K562 (cell line): ENCODE results near the gene NELFA. TPM values are rescaled to one million over a fixed set of nuclear protein-coding genes. Genes with fewer than 3 reads are reported as not detected.
A peak's percentile ranks its signal among the peaks of the same experiment; 100 is the strongest.

Source experiments
- ATAC-seq: fragments of 200-7000 bp; cut with Tn5 transposase; 3 replicates; pipeline ENCODE4 v1.9.1; 2020; ENCODE audit warnings: moderate library complexity
- BruUV-seq: library from RNA; stranded (reverse); fragments of 400-500 nt; replicated peaks from 2 replicates; lab custom pipeline; 2021; lab: Mats Ljungman, UMichigan
- CTCF ChIA-PET: fragments of 300-600 bp; formaldehyde crosslinking; extraction: SDS; loops from one replicate; lab custom pipeline; 2021; ENCODE audit warnings: low intra/inter-chr PET ratio; lab: Yijun Ruan, JAX
- POLR2A ChIA-PET: fragments of 300-600, 350-650 bp; sonication (Branson Sonifier 250); formaldehyde crosslinking; extraction: SDS; loops from one replicate; lab custom pipeline; 2021; ENCODE audit warnings: antibody characterized with exemption, inconsistent platforms; lab: Yijun Ruan, JAX
- DNase-seq, 4 experiments: peaks; one replicate each; pipeline versions ENCODE4 v3.0.0 to v3.0.0-alpha.2; 2011 to 2018; ENCODE audit warnings: low spot score in 3 of 4, mixed read lengths in 3 of 4; ENCODE audit errors: extremely low read depth in 1 of 4
- FAIRE-seq: peaks from 2 replicates; lab custom pipeline; 2011; peaks lifted over from hg19 to GRCh38; lab: Jason Lieb, UNC
- H2AFZ ChIP-seq: 2 replicates; pipeline ENCODE4 v1.6.0; 2011; ENCODE audit warnings: low read depth, low read length, control low read depth, inconsistent platforms
- H3K27ac ChIP-seq: fragments of 200-600 bp; 3 replicates; pipeline ENCODE4 v1.8.0; 2011; ENCODE audit warnings: low read depth, mild to moderate bottlenecking, control low read depth, inconsistent platforms, low read length, moderate library complexity, mixed read lengths; ENCODE audit errors: extremely low read depth
- H3K27me3 ChIP-seq, 2 experiments: fragments of 300-600 bp in 1 of 2; 2 replicates in 1 of 2; 3 replicates in 1 of 2; pipeline versions ENCODE4 v1.6.0 to v1.8.0; 2011; ENCODE audit warnings: inconsistent platforms in 2 of 2, low read length in 2 of 2, mild to moderate bottlenecking in 1 of 2, mixed read lengths in 1 of 2, moderate library complexity in 1 of 2; ENCODE audit not compliant: control insufficient read depth in 2 of 2, insufficient read depth in 2 of 2
- H3K36me3 ChIP-seq: fragments of 300-600 bp; 3 replicates; pipeline ENCODE4 v1.8.0; 2011; ENCODE audit warnings: mild to moderate bottlenecking, low read length, inconsistent platforms; ENCODE audit not compliant: control insufficient read depth, insufficient read depth
- H3K4me1 ChIP-seq, 2 experiments: fragments of 200-600 bp in 1 of 2; replicated peaks in 1 of 2; 2 replicates in 1 of 2; 3 replicates in 1 of 2; pipeline versions ENCODE4 v1.5.1 to v1.8.0; 2011; ENCODE audit warnings: inconsistent platforms in 2 of 2, low read length in 2 of 2, mild to moderate bottlenecking in 1 of 2, mixed read lengths in 1 of 2, moderate library complexity in 1 of 2; ENCODE audit not compliant: control insufficient read depth in 2 of 2, insufficient read depth in 2 of 2
- H3K4me2 ChIP-seq: 2 replicates; pipeline ENCODE4 v1.6.1; 2011; ENCODE audit warnings: low read length, control low read depth, inconsistent platforms, mixed read lengths; ENCODE audit not compliant: insufficient read depth
- H3K4me3 ChIP-seq: fragments of 200-600 bp; sonication (generic), shearing (Covaris generic); 2 replicates; pipeline ENCODE4 v1.5.1; 2016; ENCODE audit warnings: control low read depth, inconsistent platforms
- H3K79me2 ChIP-seq: fragments of 200-600 bp; 3 replicates; pipeline ENCODE4 v1.8.0; 2011; ENCODE audit warnings: low read length, inconsistent platforms; ENCODE audit not compliant: control insufficient read depth, insufficient read depth
- H3K9ac ChIP-seq, 2 experiments: 2 replicates each; pipeline versions ENCODE4 v1.6.0 to v1.6.1; 2011; ENCODE audit warnings: low read depth in 2 of 2, low read length in 2 of 2, control low read depth in 1 of 2, inconsistent platforms in 1 of 2, mild to moderate bottlenecking in 1 of 2, mixed read lengths in 1 of 2; ENCODE audit not compliant: insufficient read depth in 1 of 2
- H3K9me1 ChIP-seq: one replicate; pipeline ENCODE4 v1.6.0; 2011; ENCODE audit warnings: inconsistent platforms, mild to moderate bottlenecking, low read length, moderate library complexity; ENCODE audit not compliant: control insufficient read depth, insufficient read depth
- H3K9me3 ChIP-seq: replicated peaks from 2 replicates; pipeline ENCODE4 v1.5.1; 2011; ENCODE audit warnings: low read depth, low read length, inconsistent platforms; ENCODE audit not compliant: control insufficient read depth, insufficient read depth
- H4K20me1 ChIP-seq: replicated peaks from 2 replicates; pipeline ENCODE4 v1.6.1; 2011; ENCODE audit warnings: low read length, inconsistent platforms, mixed read lengths; ENCODE audit not compliant: control insufficient read depth, insufficient read depth
- MXI1 ChIP-seq: IDR thresholded peaks from 2 replicates; pipeline ENCODE4 v1.6.1; 2011; ENCODE audit warnings: low read depth, mild to moderate bottlenecking, improper control_type of control experiment, low read length
- TSC22D4 ChIP-seq: fragments of 450-650 bp; IDR thresholded peaks from 2 replicates; pipeline ENCODE4 v1.6.1; 2016; ENCODE audit warnings: missing genetic modification characterization, missing biosample characterization, control low read depth
- ZNF324 ChIP-seq: fragments of 250-450 bp; sonication (Bioruptor Pico); IDR thresholded peaks from 2 replicates; pipeline ENCODE4 v1.4.0; 2020; ENCODE audit warnings: mild to moderate bottlenecking
- WGBS: fragments of 100-300 bp; shearing (Covaris generic); methylation state at CpG from one replicate; pipeline ENCODE4 v1.1.6; 2016; ENCODE audit warnings: low coverage, mixed read lengths; ENCODE audit not compliant: insufficient coverage; ENCODE audit errors: missing lambda C conversion rate; 5-methylcytosine and 5-hydroxymethylcytosine counted together
- in situ Hi-C: fragments of 300-500 bp; cut with MboI; formaldehyde crosslinking; loops from 4 replicates; pipeline ENCODE4 v1.15.0; 2018; ENCODE audit warnings: inconsistent platforms, mixed read lengths
- intact Hi-C: fragments of 100-400 bp; cut with micrococcal nuclease; formaldehyde crosslinking; loops from 2 replicates; pipeline ENCODE4 v1.14.2; 2022
- polyA plus RNA-seq, 8 experiments: library from polyadenylated mRNA; depleted of rRNA in 4 of 8; stranded (reverse) in 5 of 8; unstranded in 3 of 8; fragments of >200 nt; fragmentation: Nextera tagmentation in 2 of 8; fragmentation: Illumina TruSeq in 1 of 8; extraction: Ambion mirVana in 2 of 8; extraction: Trizol in 1 of 8; gene quantifications; 2 replicates each; pipeline versions ENCODE4 v1.2.1 to v1.2.3, GENCODE V29; 2011 to 2014; ENCODE audit warnings: inconsistent platforms in 1 of 8, missing spikeins in 1 of 8
- total RNA-seq, 7 experiments: library from RNA; depleted of rRNA in 6 of 7; stranded (reverse); fragments of >200 nt in 6 of 7; fragmentation: Illumina TruSeq in 2 of 7; extraction: Trizol in 2 of 7; gene quantifications; 2 replicates each; pipeline versions ENCODE4 v1.2.1 to v1.2.3, GENCODE V29; 2011 to 2021; ENCODE audit warnings: low replicate concordance in 1 of 7
- TF ChIP-seq, protein P1 (sequence below): fragments of 450-650 bp; IDR thresholded peaks from 2 replicates; pipeline ENCODE4 v1.6.1; 2016

Gene NELFA
- total and polyA plus RNA-seq, 9 of the 15 experiments (the other 6 are each of a cell fraction or from before 2014, with no cell fraction given) = 0.76 to 59.6 (median 14.8) TPM

- in situ Hi-C loops (no loop called here), intact Hi-C loops (no loop called here)
- TF ChIP-seq, protein P1, sequence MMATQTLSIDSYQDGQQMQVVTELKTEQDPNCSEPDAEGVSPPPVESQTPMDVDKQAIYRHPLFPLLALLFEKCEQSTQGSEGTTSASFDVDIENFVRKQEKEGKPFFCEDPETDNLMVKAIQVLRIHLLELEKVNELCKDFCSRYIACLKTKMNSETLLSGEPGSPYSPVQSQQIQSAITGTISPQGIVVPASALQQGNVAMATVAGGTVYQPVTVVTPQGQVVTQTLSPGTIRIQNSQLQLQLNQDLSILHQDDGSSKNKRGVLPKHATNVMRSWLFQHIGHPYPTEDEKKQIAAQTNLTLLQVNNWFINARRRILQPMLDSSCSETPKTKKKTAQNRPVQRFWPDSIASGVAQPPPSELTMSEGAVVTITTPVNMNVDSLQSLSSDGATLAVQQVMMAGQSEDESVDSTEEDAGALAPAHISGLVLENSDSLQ = peak; percentile 35; the same call in 1 of the 2 replicates
- TF ChIP-seq TSC22D4 (tag) = no peak
- no peak for TF ChIP-seq MXI1
- peak; percentile 90 for TF ChIP-seq ZNF324
- ChIA-PET POLR2A (interaction anchor here (0.6 to 2.3 kb wide), 6 partner anchors 11 to 224 kb away, joined by 3 to 7 read pairs (median 3); partner anchors contain the start of gene NELFA), CTCF (no interaction called here)
- Histone ChIP-seq H3K79me2 (peaks cover 92% of the 10 kb centered on the region), H3K9me1 (no peaks in the 10 kb centered on the region), H4K20me1 (no peaks in the 10 kb centered on the region), H2AFZ (no peak overlapping the region), H3K4me2 (no peak overlapping the region), H3K9ac (no peak overlapping the region), H3K4me3 (no peak overlapping the region), H3K27ac (no peak overlapping the region), H3K36me3 (peaks cover 39% of the 10 kb centered on the region; the same call in 1 of the 3 replicates), H3K27me3 (no peaks in the 10 kb centered on the region), H3K4me1 (peaks cover 0 to 12% of the 10 kb centered on the region in 2 experiments; a peak in 3 of 5 replicates), H3K9me3 (peaks cover 5% of the 10 kb centered on the region)
- WGBS = 98% methylated on average over 3 of the region's 3 CpGs
- FAIRE-seq (no peak), DNase-seq (no peak), ATAC-seq (no peak)
- BruUV-seq = no TSS peak
Measured at GRCh38 chr4:1996866-1997611, 11.7 kb downstream of the NELFA start.
